Psoas muscle (tissue), 8 donors: Measurements from ENCODE around the gene NFIC. TPM values are rescaled to one million over a fixed set of nuclear protein-coding genes. Genes with fewer than 3 reads are reported as not detected.
"Not testable (repeated sequence)": the region's sequence is repeated elsewhere in the genome, so short reads cannot be mapped to it uniquely, and the experiment has no call there.

Experiments used
- ATAC-seq, 4 donors: fragments of 200-7000 bp; cut with Tn5 transposase; one replicate each; pipeline ENCODE4 v1.9.1; 2020; ENCODE audit warnings: moderate library complexity in 3 of 4, mild to moderate bottlenecking in 2 of 4
- DNase-seq, 2 donors: peaks; one replicate each; pipeline ENCODE4 v3.0.0-alpha.2; 2020
- H3K27ac ChIP-seq: fragments of 200-600 bp; one replicate; pipeline ENCODE4 v1.8.0; 2022
- H3K27me3 ChIP-seq, 3 donors: fragments of 200-600 bp in 1 of 3; one replicate each; pipeline versions ENCODE4 v1.6.1 to v1.8.0; 2013 to 2022; ENCODE audit warnings: low read length in 2 of 3, mild to moderate bottlenecking in 2 of 3, moderate library complexity in 1 of 3; ENCODE audit not compliant: insufficient read depth in 3 of 3
- H3K36me3 ChIP-seq, 2 donors: fragments of 200-600 bp in 1 of 2; one replicate each; pipeline versions ENCODE4 v1.6.1 to v1.8.0; 2013 to 2022; ENCODE audit warnings: low read depth in 1 of 2, mild to moderate bottlenecking in 1 of 2, moderate library complexity in 1 of 2; ENCODE audit not compliant: insufficient read depth in 1 of 2
- H3K4me1 ChIP-seq: fragments of 200-600 bp; one replicate; pipeline ENCODE4 v1.8.0; 2022
- H3K4me3 ChIP-seq: fragments of 200-600 bp; one replicate; pipeline ENCODE4 v1.8.0; 2022; ENCODE audit warnings: mild to moderate bottlenecking
- H3K9me3 ChIP-seq: fragments of 200-600 bp; one replicate; pipeline ENCODE4 v1.8.0; 2022
- WGBS, 3 donors: extraction: QIAGEN DNeasy Blood & Tissue Kit; methylation state at CpG; one replicate each; pipeline versions ENCODE4 v1.1.6 to v1.1.7; 2013; 5-methylcytosine and 5-hydroxymethylcytosine counted together
- intact Hi-C, 2 donors: fragments of 100-400 bp; cut with DNase I; formaldehyde crosslinking; loops; one replicate each; pipeline versions ENCODE4 v1.11.0 to v1.14.2; 2022
- polyA plus RNA-seq, 3 donors: library from polyadenylated mRNA; stranded (reverse); fragments of 200-250 nt; gene quantifications; one replicate each; pipeline ENCODE4 v1.2.3, GENCODE V29; 2013
- total RNA-seq, 4 donors: library from RNA; stranded (reverse); fragmentation: NEBNext Ultra II Directional in 2 of 4; extraction: Animal tissue kit (Norgen Biotek cat#: 25700) in 2 of 4; gene quantifications; one replicate each; pipeline versions ENCODE4 v1.2.1 to v1.2.4, GENCODE V29; 2021 to 2023
- TF ChIP-seq, protein P1 (sequence below): fragments of 200-600 bp; IDR thresholded peaks from one replicate; pipeline ENCODE4 v1.8.0; 2022; ENCODE audit warnings: antibody characterized with exemption
- donor health status: healthy with polysubstance abuse.
- donor health status: DM: no; HTN: no; CAD: no; lungs with moderate emphysema.
- donor health status: Bipolar disorder and iron deficiency.
- donor health status: healthy.
- donor health status: DM: yes; HTN: yes; CAD: no.
- donor health status: DM: no; HTN: no; CAD: no.
- donor health status: DM: no; HTN: no; CAD: no.
- donor health status: DM: yes; HTN: yes; CAD: no.

Gene NFIC
- total and polyA plus RNA-seq, 7 donors, result 100.0 to 439 (median 270) TPM

DNA sequence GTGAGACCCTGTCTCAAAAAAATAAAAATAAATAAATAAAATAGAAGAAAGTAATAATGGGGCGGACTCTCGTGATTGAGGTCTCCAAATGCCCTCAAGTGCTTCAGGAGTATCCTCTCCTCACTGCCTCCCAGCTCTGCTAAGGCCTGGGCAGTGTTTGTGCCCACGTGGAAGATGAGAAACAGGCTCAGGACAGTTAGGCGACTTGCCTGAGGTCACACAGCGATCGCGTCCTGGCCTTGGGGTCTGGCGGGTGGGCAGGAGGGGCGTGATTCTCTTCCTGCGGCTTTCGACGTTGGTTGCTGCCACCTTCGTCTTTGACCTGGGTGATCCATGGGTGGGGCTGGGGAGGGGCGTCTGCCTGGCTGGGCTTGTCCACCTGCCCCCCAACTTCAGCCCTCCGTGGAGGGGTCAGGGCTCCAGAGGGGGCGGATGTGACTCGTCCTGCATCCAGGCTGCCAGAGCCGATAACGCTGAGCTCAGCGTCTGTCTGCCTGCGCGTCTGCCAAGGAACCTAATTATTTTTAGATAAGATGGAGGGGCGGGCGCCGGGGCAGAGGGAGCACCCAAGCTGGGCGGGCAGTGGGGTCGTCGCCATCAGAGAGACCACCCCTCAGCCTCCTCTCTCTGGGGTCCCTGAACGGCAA, 56.9 kb downstream of the NFIC start:
- intact Hi-C loops, result no loop called here
- H3K36me3 ChIP-seq, result peaks cover 0 to 30% of the 10 kb centered on the region in 2 donors
- no peaks in the 10 kb centered on the region for H3K9me3 ChIP-seq
- peaks cover 49% of the 10 kb centered on the region for H3K4me1 ChIP-seq
- DNase-seq, result peak in 1 of 2 donors; percentile 65
- ATAC-seq, result peak; percentile 21 to 48 (median 32)
- no peaks in the 10 kb centered on the region for H3K27me3 ChIP-seq
- WGBS, 3 donors, result 36 to 42% (median 41%) methylated on average over 26 to 29 of the region's 29 CpGs
- no peak overlapping the region for H3K4me3 ChIP-seq
- H3K27ac ChIP-seq, result peak overlapping the region; percentile 72
- TF ChIP-seq, protein P1, sequence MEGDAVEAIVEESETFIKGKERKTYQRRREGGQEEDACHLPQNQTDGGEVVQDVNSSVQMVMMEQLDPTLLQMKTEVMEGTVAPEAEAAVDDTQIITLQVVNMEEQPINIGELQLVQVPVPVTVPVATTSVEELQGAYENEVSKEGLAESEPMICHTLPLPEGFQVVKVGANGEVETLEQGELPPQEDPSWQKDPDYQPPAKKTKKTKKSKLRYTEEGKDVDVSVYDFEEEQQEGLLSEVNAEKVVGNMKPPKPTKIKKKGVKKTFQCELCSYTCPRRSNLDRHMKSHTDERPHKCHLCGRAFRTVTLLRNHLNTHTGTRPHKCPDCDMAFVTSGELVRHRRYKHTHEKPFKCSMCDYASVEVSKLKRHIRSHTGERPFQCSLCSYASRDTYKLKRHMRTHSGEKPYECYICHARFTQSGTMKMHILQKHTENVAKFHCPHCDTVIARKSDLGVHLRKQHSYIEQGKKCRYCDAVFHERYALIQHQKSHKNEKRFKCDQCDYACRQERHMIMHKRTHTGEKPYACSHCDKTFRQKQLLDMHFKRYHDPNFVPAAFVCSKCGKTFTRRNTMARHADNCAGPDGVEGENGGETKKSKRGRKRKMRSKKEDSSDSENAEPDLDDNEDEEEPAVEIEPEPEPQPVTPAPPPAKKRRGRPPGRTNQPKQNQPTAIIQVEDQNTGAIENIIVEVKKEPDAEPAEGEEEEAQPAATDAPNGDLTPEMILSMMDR, result no peak

DNA sequence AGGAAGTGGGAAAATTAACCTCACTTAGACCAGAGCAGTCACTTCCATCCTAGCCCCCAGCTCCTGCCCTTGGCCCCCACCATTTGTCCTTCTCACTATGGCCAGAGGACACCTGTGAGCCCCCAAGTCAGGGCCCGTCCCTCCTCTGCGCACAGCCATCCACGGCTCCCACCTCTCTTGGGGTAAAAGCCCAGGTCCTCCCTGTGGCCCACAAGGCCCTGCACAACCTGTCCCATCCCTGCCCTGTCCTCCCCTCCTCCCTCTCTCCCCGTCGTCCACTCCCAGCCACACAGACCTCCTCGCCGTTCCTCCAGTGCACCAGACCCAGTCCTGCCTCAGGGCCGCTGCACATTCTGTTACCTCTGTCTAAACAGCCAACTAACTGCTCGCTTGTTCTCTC, 60.0 kb downstream of the NFIC start:
- Histone ChIP-seq H3K36me3 (peaks cover 0 to 27% of the 10 kb centered on the region in 2 donors), H3K9me3 (no peaks in the 10 kb centered on the region), H3K27me3 (no peaks in the 10 kb centered on the region), H3K27ac (peak overlapping the region; percentile 19), H3K4me1 (peaks cover 51% of the 10 kb centered on the region), H3K4me3 (no peak overlapping the region)
- DNase-seq, result peak in 1 of 2 donors; percentile 50
- intact Hi-C loops, result loop anchor here in 1 of 2 donors (5.0 kb wide), 1 partner anchor 64 kb away; no protein-coding TSS in a partner anchor
- ATAC-seq, result no peak
- 91 to 93% (median 93%) methylated on average over 9 of the region's 9 CpGs for WGBS, 3 donors
- TF ChIP-seq, protein P1, result no peak

DNA sequence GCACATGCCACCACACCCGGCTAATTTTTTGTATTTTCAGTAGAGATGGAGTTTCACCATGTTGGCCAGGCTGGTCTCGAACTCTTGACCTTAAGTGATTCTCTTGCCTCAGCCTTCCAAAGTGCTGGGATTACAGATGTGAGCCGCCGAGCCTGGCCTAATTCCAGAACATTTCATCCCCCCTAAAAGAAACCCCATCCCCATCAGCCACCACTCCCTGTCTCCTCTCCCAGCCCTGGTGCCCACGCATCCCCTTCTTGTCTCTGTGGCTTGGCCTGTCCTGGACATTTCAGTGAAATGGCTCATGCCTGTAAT, 63.9 kb downstream of the NFIC start:
- intact Hi-C loops, result loop anchor here (5.0 kb wide), 1 partner anchor 83 kb away; no protein-coding TSS in a partner anchor
- peak; percentile 60 to 65 for DNase-seq
- not testable (repeated sequence) for H3K27me3 ChIP-seq, H3K9me3 ChIP-seq, ATAC-seq, H3K4me3 ChIP-seq
- 35 to 45% (median 39%) methylated on average over 5 of the region's 5 CpGs for WGBS, 3 donors
- Histone ChIP-seq H3K27ac (peak overlapping the region; percentile 90), H3K36me3 (peaks cover 5 to 54% of the 10 kb centered on the region in 2 donors), H3K4me1 (peaks cover 51% of the 10 kb centered on the region)

DNA sequence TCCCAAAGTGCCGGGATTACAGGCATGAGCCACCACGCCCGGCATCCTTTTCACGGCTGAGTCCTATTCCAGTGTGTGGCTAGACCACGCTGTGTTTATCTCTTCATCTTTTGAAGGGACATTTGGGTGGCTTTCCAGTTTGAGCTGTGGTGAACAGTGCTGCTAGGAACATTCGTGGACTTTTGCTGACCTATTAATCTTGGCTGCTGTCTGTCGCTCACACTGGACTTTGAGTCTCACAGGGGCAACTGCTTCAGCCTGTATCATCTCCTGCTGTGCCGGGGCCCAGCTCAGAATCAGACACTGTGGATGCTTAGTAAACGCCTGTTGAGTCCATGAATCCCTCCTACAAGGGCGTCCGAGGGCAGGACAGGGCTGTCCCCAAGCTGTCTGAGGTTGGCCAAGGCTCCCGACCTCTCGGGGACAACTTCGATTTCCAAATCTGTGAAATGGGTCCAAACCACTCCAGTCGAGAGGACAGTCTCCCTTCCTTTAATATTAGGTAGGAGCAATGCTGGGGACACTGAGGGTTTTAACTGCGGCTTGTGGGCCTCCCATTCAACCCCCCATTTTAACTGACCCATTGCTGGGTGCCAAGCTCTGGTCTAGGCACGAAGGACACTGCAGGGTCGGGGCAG, 65.5 kb downstream of the NFIC start:
- no peak for ATAC-seq
- no peak overlapping the region for H3K4me3 ChIP-seq
- no peaks in the 10 kb centered on the region for H3K9me3 ChIP-seq
- WGBS, 3 donors, result 72 to 88% (median 83%) methylated on average over 18 of the region's 18 CpGs
- intact Hi-C loops, result loop anchor here (5.0 kb wide), 1 partner anchor 85 kb away; no protein-coding TSS in a partner anchor
- H3K4me1 ChIP-seq, result peaks cover 55% of the 10 kb centered on the region
- DNase-seq, result peak in 1 of 2 donors; percentile 52
- peaks cover 5 to 56% of the 10 kb centered on the region in 2 donors for H3K36me3 ChIP-seq
- H3K27ac ChIP-seq, result peak overlapping the region; percentile 90
- no peaks in the 10 kb centered on the region for H3K27me3 ChIP-seq
- TF ChIP-seq, protein P1, result no peak

DNA sequence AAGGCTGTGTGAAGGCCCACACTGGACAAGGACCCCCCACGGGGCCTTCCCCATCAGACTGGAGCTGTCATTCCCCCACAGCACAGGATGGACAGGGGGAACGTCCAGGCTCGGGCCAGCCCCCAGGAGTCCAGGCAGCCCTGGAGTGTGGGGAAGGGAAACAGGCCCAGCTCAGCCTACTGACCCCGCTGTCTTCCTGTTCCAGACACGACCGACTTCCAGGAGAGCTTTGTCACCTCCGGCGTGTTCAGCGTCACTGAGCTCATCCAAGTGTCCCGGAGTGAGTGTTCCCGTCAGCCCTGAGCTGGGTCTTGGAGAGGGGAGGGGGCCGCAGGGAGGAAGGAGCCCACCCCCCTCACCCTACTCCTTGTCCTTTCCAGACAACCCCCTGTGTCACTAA, 66.9 kb downstream of the NFIC start:
- WGBS, 3 donors, result 69 to 78% (median 76%) methylated on average over 7 to 12 of the region's 12 CpGs
- Histone ChIP-seq H3K9me3 (no peaks in the 10 kb centered on the region), H3K27ac (peak overlapping the region; percentile 90), H3K36me3 (peaks cover 5 to 64% of the 10 kb centered on the region in 2 donors), H3K4me1 (peaks cover 44% of the 10 kb centered on the region), H3K27me3 (no peaks in the 10 kb centered on the region), H3K4me3 (no peak overlapping the region)
- ATAC-seq, result no peak
- intact Hi-C loops, result loop anchor here (5.0 kb wide), 1 partner anchor 86 kb away; no protein-coding TSS in a partner anchor
- TF ChIP-seq, protein P1, result no peak
- DNase-seq, result peak in 1 of 2 donors; percentile 57
